Anterior cingulate cortex (tissue), 58 donors: ENCODE measurements around the gene LARP4B.

Experiments used
- DNase-seq, 58 donors: peaks; one replicate each; lab custom pipeline; 2025; lab: John Stamatoyannopoulos, UW

The LARP4B gene

DNA sequence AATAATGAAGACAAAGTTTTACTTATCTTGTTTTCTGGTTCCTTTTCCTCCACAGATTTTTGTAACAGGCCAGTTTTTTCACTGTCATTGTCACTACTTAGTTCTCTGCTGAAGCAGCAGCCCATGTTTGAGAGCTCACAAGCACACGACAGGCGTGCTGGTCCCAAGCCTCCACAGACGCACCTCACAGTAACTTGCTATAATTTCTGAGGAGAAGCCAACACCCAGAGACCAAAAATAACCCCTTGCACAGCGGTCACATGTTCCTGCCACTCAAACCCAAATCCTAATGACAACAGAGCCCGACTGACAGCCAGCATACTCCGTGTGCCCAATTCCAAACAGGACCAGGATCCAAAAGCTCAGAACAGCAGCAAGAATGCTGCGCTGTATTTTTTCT, 58.5 kb downstream of the LARP4B start:
- no peak for DNase-seq

DNA sequence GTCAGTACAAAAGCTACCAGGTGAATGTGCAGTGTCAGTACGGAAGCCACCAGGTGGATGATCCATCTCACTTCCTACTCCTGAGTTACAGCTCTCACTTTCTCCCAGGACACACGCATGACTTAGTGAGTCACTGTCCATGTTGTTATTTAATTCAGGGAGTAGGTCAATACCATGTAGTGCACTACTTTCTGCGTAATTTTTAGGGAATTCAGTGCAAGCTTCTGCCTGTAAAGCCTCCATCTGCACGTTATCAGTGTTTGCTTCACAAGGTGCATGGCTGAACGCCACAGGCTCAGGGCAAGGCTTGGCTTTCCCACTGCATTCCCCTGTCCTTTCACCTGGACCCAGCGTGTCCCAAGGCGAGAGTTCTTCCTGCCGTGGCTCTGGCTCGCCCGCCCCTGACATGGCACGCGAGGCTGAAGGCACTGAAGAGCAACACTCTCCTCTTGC, 59.5 kb downstream of the LARP4B start:
- no peak for DNase-seq

DNA sequence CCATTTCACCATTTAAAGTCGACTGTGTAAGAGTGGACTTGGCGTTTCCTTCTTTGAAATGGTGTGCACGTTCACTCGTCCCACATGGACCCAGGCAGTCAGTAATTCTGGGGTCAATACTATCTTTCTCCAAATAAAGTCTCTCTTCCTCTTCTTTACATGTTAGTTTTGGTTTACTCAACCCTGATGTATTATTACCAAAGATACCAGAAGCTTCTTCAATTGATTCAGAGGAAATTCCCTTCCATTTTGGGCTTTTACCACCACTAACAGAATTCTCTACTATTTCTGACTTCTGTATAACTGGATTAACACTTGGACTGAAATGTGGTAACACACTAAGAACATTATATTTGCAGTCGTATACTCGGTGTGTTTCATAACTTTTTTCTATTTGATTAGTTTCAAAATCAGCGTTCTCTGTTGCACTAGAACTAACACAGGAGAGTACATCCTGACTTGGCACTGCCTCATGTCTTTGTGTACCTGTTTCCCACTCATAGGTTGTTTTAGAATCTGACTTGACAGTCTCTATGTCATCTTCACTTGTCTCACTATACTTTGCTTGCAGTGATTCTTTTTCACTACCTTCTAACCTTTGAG, 60.8 kb downstream of the LARP4B start:
- DNase-seq, result no peak

GRCh38 chr10:869171-869570, 62.3 kb downstream of the LARP4B start:
- DNase-seq, result no peak

DNA sequence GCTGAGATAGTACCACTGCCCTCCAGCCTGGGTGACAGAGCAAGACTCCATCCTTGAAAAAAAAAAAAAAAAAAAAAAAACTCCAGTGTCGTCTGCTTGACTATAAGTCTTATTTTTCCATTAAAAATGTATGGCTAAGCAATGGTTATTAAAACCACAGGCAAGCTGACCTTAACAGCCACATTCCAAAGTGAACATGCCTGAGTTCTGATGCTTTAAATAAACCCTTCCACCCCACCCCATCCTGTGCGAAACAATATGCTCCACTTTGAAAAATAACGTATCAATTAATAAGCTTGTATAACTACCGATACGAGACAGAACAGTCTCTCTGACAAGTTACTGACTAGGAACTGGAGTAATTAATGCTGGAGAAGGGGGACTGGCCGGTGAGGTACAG, 63.7 kb downstream of the LARP4B start:
- DNase-seq, result no peak

- no peak for DNase-seq
Observed at GRCh38 chr10:866577-866941, 64.9 kb downstream of the LARP4B start.

DNA sequence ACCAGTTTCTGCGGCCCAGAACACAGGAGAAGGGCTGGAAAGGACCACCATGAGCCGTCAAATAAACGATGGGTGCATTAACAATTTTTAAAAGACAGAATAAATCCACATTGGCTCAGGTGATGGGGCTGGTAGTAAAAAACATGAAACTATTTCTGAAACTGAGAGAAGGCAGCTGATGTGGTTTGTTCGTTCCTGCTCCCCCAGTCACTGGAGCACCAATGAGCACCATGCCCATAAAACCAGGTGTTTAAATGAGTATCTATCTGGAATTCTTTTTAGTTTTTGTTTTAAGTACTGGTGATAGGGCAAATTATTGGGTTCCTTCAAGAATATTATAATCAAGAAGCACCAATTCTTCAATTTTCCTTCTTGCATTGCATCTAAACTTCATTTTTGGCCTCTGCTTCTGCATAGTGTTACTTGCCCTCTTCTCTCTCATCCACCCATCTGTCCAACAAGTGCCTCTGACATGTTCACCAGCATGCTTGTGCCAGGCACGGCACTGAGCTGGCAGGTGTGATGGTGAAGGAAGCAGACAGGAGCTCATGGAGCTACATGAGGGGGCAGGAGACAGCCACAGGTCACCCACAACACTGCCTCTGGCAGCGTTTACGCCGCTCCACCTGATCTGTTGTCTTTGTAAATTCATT, 65.5 kb downstream of the LARP4B start:
- no peak for DNase-seq

- no peak for DNase-seq
Observed at GRCh38 chr10:865257-865656, 66.2 kb downstream of the LARP4B start.

- DNase-seq, result no peak
Observed at GRCh38 chr10:860519-860918, 71.0 kb downstream of the LARP4B start.

- DNase-seq, result no peak
Observed at GRCh38 chr10:856416-857157, 74.9 kb downstream of the LARP4B start.

- no peak for DNase-seq
Observed at GRCh38 chr10:855671-856070, 75.8 kb downstream of the LARP4B start.

DNA sequence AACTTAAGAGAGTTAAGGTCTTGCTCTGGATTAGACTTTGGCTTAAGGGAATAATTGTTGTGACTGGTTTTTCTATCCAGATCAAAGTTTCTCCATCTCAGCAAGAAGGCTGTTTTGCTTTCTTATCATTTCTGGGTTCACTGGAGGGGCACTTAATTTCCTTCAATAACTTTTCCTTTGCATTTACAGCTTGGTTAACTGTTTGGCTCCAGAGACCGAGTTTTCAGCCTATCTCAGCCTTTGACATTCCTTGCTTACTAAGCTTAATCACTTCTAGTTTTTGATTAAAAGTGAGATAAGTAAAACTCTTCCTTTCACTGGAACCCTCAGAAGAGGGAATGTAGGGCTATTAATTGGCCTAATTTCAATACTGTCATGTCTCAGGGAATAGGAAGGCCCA, 76.4 kb downstream of the LARP4B start:
- DNase-seq, result no peak

GRCh38 chr10:853017-853416, 78.5 kb downstream of the LARP4B start:
- DNase-seq, result no peak

GRCh38 chr10:852386-852785, 79.1 kb downstream of the LARP4B start:
- no peak for DNase-seq

DNA sequence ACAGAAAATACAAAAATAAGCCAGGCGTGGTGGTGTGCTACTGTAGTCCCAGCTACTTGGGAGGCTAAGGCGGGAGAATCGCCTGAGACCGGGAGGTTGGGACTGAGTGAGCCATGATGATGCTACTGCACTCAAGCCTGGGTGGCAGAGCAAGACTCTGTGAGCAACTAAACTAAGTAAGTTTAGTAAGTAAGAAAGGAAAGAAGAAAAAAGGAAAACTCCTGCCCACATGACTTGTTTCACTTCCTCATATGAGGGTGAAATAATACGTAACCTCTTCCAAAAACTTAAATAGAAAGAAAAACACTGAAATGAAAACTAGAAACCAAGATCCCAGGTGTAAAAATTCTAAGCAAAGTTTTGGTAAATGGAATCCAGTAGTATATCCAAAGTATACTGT, 79.6 kb downstream of the LARP4B start:
- DNase-seq, result no peak

DNA sequence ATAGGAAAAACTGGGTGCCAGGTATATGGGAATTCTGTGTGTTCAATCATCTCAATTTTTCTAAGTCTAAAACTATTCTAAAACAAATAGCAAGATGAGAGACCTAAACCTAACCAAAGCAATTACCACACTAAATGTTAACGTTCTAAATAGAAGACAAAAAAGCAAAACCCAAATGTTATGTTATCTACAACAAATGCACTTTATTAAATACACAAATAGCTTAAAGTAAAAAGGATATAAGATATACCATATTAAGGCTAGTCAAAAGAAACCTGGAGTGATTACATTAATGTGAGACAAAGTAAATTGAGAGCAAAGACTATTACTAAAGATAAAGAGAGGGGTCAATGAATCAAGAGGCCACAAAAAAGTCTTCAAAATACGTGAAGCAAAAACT, 81.4 kb downstream of the LARP4B start:
- DNase-seq, result no peak

DNA sequence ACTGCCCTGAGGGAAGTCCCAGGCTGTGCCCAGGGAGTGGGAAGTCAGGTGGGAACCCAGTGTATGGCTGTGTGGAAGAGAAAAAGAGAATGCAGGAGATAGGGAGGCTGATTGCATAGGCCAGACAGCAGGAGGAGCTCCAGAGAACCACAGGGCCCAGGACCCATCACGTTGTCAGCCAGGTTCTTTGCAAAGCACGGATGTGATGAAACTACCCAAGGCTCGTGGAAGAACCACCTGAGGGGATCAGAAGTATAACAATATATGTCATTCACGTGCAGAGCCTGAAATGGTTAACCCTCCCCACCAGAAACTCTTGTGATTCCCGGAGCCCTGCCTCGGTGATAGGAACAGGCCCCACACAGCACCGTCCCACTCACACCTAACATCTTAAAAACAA, 83.6 kb downstream of the LARP4B start:
- DNase-seq, result no peak

DNA sequence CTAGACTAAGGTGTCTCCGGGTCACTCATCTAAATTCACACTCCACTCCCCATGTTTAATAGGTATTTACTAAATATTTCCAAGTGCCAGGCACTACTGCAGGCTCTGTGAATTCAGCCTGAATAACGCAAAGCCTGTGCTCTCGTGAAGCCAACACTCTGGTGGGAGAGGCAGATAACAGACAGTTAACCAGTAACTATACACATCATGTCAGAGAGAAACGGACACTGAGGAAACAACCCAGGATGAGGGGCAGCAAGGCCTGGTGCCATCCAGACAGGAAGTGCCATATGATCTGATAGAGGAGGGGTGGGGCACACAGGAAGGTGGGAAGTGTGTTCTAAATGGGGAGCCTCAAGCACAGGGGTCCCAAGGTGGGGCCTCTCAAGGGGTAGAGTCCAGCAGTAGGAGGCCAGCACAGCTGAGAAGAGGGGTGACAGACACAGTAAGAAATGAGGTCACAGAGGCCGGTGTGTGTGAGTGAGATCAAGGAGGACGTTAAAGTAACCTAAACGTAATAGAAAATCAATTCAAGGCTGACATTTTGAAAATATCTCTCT, 85.3 kb downstream of the LARP4B start:
- DNase-seq, result no peak

GRCh38 chr10:845526-845925, 86.0 kb downstream of the LARP4B start:
- no peak for DNase-seq

- DNase-seq, result no peak
Observed at GRCh38 chr10:844552-844951, 87.0 kb downstream of the LARP4B start.

DNA sequence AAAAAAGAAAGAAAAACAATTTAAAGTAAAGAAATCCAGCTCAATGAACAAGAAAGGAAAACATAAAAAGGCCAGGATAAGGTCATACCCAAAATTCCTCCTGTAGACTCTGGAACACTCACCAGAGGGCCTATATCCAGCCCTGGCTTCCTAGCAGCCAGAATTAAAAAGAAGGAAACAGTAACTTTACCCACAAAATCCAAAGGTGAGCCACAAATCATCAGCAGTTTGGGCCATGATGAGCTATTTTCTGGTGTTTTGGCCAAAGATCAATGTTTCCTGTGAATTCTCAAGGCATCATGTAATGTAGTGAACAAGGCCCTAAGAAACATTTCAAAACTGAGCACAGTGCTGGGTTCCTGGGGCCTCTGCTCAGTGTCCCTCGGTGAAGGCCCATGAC, 87.8 kb downstream of the LARP4B start:
- no peak for DNase-seq

DNA sequence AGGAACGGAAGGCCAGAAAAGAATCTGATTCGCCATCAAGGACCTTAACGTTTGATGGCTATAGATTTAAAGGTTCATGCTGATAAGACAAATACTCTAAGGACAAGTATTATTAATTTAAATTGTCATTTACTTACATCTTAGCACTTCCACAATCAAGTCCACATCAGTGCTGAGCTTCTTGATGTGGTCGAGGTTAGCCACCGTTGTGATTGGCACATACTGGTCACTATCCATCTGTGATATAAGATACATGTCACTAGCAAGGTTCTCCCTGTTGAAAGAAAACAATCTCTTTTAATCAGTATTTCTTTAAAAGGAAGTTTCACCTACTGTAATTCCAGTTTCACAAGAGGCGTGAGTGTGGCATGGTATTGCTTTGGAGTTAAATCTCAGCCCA, 88.7 kb downstream of the LARP4B start:
- no peak for DNase-seq
